Measurements from ENCODE around the gene REM2. TPM values are rescaled to one million over a fixed set of nuclear protein-coding genes. Genes with fewer than 3 reads are reported as not detected.
A peak's percentile ranks its signal among the peaks of the same experiment; 100 is the strongest.

Gene REM2
- total RNA-seq, 1 experiment from 2014 or later = 0.18 TPM

DNA sequence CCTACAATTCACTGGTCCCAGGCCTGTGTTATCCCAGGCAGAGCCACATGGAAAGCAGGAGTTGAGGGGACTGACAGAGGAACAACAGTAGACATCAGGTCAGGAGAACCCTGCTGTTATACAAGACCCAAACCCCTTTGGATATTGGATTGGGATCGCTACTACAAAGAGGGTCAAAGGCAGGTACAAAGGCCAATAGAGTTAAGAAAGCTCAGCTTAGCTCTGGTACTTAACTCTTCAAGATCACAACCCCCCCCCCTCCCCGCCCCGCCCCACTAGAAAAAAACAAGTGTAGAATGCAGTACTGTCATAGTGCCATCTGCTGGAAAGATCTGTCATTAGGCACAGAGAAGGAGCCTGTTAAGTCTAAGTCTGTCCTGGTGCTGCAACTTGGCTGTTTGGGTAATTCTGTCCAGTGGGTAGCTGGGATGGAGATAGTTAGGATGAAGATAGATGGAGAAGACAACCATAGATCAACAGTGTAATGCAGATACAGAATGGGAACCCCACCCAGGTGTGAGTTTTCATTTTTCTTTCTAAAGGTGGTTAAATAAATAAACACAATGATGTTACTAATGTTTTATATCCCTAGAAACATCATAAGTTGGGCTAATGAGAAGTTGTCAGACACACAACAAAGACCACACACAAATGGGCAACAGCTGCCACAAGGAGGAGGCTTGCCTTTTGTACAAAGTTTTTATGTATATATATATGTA lies 17.2 kb downstream of the REM2 start:
- H3K36me3 ChIP-seq (ENCODE audit: control insufficient read depth, insufficient read depth, low read length) = peaks cover 4% of the 10 kb centered on the region; the same call in 1 of the 2 replicates
- CTCF ChIA-PET = interaction anchor here (0.6 to 0.8 kb wide), 4 partner anchors 42 to 81 kb away, joined by 3 to 6 read pairs (median 4); no protein-coding TSS in a partner anchor
- intact Hi-C loops (cut with micrococcal nuclease; ENCODE audit: unreplicated experiment) = no loop called here
- no peaks in the 10 kb centered on the region for H3K27me3 ChIP-seq (ENCODE audit: control insufficient read depth, insufficient read depth, low read length)
- peak; percentile 85 for ATAC-seq
- in situ Hi-C loops (cut with HindIII; ENCODE audit: low pct_unique_long_range_greater_than_20kb, low sequenced_read_pairs) = no loop called here
- H3K4me1 ChIP-seq (ENCODE audit: control insufficient read depth, insufficient read depth, low read length) = no peaks in the 10 kb centered on the region
- H3K9me3 ChIP-seq (ENCODE audit: control insufficient read depth, insufficient read depth, low read depth, low read length) = no peaks in the 10 kb centered on the region
- BruUV-seq (replicated peaks) = no TSS peak
- H3K4me3 ChIP-seq (ENCODE audit: low read depth in 2 of 2, low read length in 2 of 2) = no peak overlapping the region
- POLR2A ChIA-PET = no interaction called here
- H3K27ac ChIP-seq (ENCODE audit: low read length) = no peak overlapping the region
- TF ChIP-seq CTCF (IDR thresholded peaks at IDR 0.05) (peak; percentile 77), POLR2AphosphoS5 (IDR thresholded peaks at IDR 0.05; ENCODE audit: low read depth, low read length) (no peak)
- no peak for DNase-seq (ENCODE audit: low read depth, low spot score)

DNA sequence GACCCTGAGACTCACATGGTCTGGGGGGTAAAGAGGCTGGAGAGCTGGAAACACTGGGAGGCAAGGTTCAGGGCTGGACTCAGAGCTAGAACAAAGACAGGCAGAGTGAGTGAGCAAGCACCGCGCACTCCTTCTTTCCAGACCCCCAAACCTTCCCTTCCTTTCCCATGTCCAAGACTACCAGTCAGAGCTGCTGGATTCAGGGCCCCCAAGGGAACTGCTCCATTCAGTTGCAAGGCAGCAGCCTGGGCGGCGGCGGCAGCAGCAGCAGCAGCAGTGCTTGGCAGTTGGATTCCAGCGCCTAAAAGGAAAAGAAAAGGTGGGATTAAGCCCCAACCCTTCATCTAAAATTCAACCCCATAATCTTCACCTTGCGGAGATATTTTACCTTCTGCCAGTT lies 18.8 kb downstream of the REM2 start:
- Histone ChIP-seq H3K9me3 (ENCODE audit: control insufficient read depth, insufficient read depth, low read depth, low read length) (no peaks in the 10 kb centered on the region), H3K27ac (ENCODE audit: low read length) (no peak overlapping the region), H3K27me3 (ENCODE audit: control insufficient read depth, insufficient read depth, low read length) (no peaks in the 10 kb centered on the region), H3K36me3 (ENCODE audit: control insufficient read depth, insufficient read depth, low read length) (peaks cover 16% of the 10 kb centered on the region), H3K4me1 (ENCODE audit: control insufficient read depth, insufficient read depth, low read length) (no peaks in the 10 kb centered on the region), H3K4me3 (ENCODE audit: low read depth in 2 of 2, low read length in 2 of 2) (no peak overlapping the region)
- ChIA-PET CTCF (interaction anchor here (0.5 to 2.1 kb wide), 3 partner anchors 80 to 189 kb away, joined by 3 to 16 read pairs (median 5); no protein-coding TSS in a partner anchor), POLR2A (no interaction called here)
- BruUV-seq (replicated peaks) = no TSS peak
- TF ChIP-seq SIN3A (IDR thresholded peaks at IDR 0.05; ENCODE audit: borderline replicate concordance, insufficient read depth, low read depth, low read length) (no peak), TCF7L2 (IDR thresholded peaks at IDR 0.05; ENCODE audit: low read depth, low read length) (no peak), POLR2AphosphoS5 (IDR thresholded peaks at IDR 0.05; ENCODE audit: low read depth, low read length) (no peak)
- ATAC-seq (no peak), DNase-seq (ENCODE audit: low read depth, low spot score) (no peak)
- intact Hi-C loops (cut with micrococcal nuclease; ENCODE audit: unreplicated experiment) = no loop called here
- in situ Hi-C loops (cut with HindIII; ENCODE audit: low pct_unique_long_range_greater_than_20kb, low sequenced_read_pairs) = no loop called here

- Histone ChIP-seq H3K9me3 (ENCODE audit: control insufficient read depth, insufficient read depth, low read depth, low read length) (no peaks in the 10 kb centered on the region), H3K27ac (ENCODE audit: low read length) (no peak overlapping the region), H3K36me3 (ENCODE audit: control insufficient read depth, insufficient read depth, low read length) (peaks cover 21% of the 10 kb centered on the region), H3K27me3 (ENCODE audit: control insufficient read depth, insufficient read depth, low read length) (no peaks in the 10 kb centered on the region), H3K4me3 (ENCODE audit: low read depth in 2 of 2, low read length in 2 of 2) (no peak overlapping the region), H3K4me1 (ENCODE audit: control insufficient read depth, insufficient read depth, low read length) (no peaks in the 10 kb centered on the region)
- ChIA-PET CTCF (interaction anchor here (0.6 kb wide), 1 partner anchor 81 kb away, joined by 9 read pairs; no protein-coding TSS in a partner anchor), POLR2A (no interaction called here)
- intact Hi-C loops (cut with micrococcal nuclease; ENCODE audit: unreplicated experiment) = no loop called here
- in situ Hi-C loops (cut with HindIII; ENCODE audit: low pct_unique_long_range_greater_than_20kb, low sequenced_read_pairs) = no loop called here
- no peak for TF ChIP-seq REST (IDR thresholded peaks at IDR 0.05; ENCODE audit: insufficient read depth in 1 of 2, low read depth in 2 of 2, low read length in 1 of 2)
- TF ChIP-seq CTCF (IDR thresholded peaks at IDR 0.05) = no peak
- DNase-seq (ENCODE audit: low read depth, low spot score) (no peak), ATAC-seq (no peak)
- no TSS peak for BruUV-seq (replicated peaks)
Observed at GRCh38 chr14:22903742-22904087, 20.7 kb downstream of the REM2 start.
